SH-SY5Y (cell line): Measurements from ENCODE around the gene MYLK.

Experiments
- GATA2 ChIP-seq: IDR thresholded peaks from 2 replicates; pipeline ENCODE4 v1.6.1; 2011; ENCODE audit warnings: mild to moderate bottlenecking, low read depth, low read length
- GATA3 ChIP-seq: IDR thresholded peaks from 2 replicates; pipeline ENCODE4 v1.6.1; 2011; ENCODE audit warnings: low read depth, mild to moderate bottlenecking, low read length, moderate library complexity

DNA sequence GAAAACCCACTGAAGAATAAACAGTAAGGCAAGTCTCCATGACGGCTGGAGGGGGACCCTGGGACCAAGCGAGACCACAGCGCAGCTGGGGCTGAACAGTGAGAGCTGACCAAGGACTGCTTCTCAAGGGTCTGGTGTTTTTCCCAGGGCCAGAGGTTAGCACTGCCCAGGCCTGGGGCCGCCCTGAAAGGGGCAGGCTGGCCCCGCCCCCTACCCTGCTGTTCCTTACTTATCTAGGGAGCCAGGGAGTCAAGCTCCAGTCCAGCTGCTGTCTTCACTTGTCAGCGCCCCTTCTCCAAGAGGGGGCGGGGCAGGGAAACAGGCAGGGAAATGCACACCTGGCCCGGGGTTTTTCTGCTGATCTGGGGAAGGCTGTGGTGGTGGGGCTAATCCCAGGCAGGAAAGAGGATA is 247.7 kb downstream of the MYLK start:
- TF ChIP-seq GATA2 (no peak), GATA3 (no peak)
